Measurements from ENCODE around the gene SLC6A19. TPM values are rescaled to one million over a fixed set of nuclear protein-coding genes. Genes with fewer than 3 reads are reported as not detected.
"Not testable (repeated sequence)": the region's sequence is repeated elsewhere in the genome, so short reads cannot be mapped to it uniquely, and the experiment has no call there.

Gene SLC6A19
- total RNA-seq, 1 donor from 2014 or later = not detected

DNA sequence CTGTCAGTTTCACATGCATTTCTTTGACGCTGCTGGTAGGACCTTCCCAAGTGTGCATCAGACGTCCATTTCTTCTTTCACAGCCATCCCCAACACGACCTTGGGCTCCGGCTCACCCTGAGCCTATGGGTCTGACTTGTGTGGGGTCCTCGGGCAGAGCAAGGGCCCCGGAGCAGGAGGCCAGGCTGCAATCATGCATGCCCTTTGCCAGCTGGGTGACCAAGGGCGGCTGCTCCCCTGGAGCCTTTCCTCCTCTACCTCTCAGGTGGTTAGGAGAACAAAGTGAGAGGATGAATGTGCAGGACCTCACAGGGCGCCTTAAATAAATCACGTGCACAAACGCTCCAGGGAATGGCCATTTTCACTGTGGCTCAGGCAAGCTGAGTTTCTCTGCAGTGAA lies 60.2 kb downstream of the SLC6A19 start:
- DNase-seq (ENCODE audit: low read depth) = no peak

DNA sequence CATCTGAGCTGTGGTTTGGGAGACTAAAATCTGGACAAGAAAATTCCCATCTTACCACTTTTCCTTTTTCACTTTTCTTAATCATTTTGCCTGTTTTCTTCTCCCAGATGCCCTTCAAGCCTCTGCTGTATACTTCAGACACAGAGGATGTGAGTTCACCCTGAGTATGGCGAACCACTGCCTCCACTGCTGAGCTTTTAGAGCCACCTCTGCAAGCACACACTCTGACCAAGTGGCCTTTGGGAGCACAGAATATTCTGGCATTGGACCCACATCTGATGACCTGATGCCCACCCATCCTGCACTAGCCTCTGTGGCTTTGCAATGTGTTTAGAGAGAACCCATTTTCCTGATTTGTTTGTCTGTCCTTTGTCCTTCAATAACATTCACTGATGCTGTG lies 61.0 kb downstream of the SLC6A19 start:
- peak; percentile 28 for DNase-seq (ENCODE audit: low read depth)

GRCh38 chr5:1264211-1264610 lies 62.8 kb downstream of the SLC6A19 start:
- DNase-seq (ENCODE audit: low read depth) = no peak

- no peak for DNase-seq (ENCODE audit: low read depth)
Measured at GRCh38 chr5:1265026-1265425, 63.6 kb downstream of the SLC6A19 start.

DNA sequence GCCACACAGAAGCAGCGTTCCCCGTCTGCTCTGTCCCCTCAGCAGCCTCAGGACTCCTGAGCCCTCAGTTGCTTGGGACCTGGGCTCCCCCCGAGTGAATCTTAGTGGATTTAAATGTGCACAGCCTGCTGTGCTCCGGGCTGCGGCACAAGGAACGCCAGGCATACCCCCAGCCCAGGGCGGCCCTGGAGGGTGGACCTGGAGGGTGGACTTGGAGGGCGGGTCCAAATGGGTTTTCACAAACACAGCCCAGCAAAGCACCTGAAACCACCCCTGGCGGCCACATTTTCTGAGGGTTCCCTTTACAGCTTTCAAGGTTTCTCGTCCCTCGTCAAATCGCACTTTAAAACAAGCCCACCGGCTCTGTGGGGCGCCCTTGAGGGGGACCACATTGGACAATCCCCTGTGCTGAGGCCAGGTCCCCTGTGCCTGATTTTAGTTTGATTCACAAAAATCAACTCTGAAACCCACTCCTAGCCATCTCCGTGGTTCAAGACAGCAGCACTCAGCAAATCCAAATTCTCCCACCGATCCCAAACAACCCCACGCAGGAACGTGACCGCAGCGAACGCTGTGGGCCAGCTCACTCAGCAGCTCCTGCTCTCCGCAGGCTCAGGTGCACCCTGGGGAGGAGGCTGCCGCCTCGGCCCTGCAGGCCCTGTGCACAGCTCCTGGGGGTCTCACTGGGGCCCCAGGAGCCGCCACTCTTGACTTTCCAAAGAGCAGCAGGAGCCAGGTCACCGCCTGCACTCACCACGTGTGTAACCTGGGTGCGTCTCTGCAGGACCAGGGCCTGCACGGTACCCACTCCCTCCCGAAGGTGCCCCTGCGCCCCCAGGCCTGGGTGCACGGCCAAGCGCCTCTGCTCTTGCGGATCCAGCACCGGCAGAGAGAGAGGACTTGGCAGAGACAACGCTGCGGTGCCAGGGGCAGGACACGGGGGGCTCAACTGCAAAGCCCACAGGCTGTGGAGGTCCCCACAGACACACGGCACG lies 64.4 kb downstream of the SLC6A19 start:
- DNase-seq (ENCODE audit: low read depth) = no peak

- DNase-seq (ENCODE audit: low read depth) = no peak
Measured at GRCh38 chr5:1266791-1267190, 65.4 kb downstream of the SLC6A19 start.

GRCh38 chr5:1267464-1267863 lies 66.1 kb downstream of the SLC6A19 start:
- not testable (repeated sequence) for DNase-seq (ENCODE audit: low read depth)

DNA sequence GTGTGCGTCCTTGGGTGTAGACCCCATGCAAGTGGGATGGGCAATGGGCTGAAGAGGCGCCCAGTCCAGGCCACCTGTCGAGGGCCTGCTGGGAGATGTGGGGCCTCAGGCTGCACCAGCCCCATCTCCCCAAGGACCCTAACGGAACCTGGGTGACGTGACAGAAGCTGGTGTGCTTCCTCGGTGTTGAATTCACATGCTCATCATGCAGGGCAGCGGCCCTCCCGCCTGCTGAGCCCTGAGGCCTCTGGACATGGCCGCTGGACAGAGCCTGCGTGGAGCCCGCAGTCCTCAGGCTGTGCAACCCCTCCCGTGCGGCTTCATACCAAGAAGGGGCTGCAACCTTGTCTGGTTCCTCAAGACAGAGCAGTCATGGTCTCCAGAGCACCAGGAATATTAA lies 66.7 kb downstream of the SLC6A19 start:
- DNase-seq (ENCODE audit: low read depth) = no peak

- no peak for DNase-seq (ENCODE audit: low read depth)
Measured at GRCh38 chr5:1268666-1269065, 67.3 kb downstream of the SLC6A19 start.

DNA sequence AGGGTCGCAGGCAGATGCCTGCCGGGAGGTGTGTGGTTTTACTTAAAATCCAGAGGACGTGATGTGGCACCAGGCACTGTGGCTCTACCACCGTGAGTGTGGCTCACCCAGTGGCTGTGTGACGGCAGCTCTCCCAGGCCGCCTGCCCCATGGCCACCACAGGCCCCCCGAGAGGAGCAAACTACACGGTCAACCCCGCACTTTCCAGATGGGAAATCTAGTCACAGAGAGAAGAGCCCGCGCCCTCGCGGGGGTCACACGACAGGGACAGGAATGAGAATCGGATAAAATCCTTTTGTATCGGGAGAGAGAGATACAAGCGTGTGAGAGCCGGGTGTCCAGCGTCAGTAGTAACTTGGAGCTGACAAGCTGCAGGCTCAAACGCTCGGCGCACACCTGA lies 69.0 kb downstream of the SLC6A19 start:
- no peak for DNase-seq (ENCODE audit: low read depth)

- no peak for DNase-seq (ENCODE audit: low read depth)
Measured at GRCh38 chr5:1270933-1271914, 69.8 kb downstream of the SLC6A19 start.

DNA sequence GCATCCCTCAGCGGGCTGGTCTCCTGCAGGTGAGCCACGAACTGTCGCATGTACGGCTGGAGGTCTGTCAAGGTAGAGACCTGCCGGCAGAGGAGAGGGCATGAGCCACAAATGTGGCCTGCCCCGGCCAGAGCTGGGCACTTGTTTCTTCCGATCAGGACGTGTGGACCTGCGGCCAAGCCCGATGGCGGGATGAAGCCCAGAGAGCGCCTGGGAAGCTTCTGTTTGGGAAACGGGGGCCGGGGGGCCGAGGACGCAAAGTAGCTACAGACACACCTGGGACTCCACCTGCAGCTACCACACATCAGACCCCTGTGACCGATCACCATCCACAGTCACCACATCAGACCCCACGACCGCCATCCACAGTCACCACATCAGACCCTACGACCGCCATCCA lies 70.8 kb downstream of the SLC6A19 start:
- DNase-seq (ENCODE audit: low read depth) = no peak

DNA sequence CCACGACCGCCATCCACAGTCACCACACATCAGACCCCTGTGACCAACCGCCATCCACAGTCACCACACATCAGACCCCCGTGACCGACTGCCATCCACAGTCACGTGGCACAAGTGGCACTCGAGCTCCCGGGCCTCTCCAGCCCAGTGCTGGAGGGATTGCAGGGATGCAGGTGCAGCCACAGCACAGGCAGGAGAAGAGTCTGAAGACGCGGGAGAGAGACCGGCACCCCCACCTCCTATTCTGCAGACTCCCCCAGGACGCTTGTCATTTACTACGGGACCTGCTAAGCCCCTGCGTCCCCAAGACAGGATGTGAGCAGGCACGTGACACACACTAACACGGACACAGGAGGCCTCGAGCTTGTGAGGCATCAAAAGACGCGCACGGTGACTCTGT lies 72.3 kb downstream of the SLC6A19 start:
- DNase-seq (ENCODE audit: low read depth) = no peak

DNA sequence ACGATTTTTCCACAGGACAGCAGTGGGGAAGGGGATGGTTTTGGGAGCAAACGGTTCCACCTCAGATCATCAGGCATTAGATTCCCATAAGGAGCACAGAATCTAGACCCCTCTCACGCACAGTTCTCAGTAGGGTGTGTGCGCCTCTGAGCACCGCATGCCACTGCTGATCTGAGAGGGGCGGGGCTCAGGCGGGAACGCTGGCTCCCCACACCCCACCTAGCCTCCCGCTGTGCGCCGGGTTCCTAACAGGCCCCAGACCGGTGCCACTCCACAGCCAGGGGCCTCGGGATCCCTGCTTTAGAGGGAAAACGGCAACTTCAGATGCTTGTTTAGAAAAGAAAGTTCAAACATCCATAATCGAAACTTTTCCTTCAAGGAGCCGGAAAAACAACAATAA lies 73.1 kb downstream of the SLC6A19 start:
- no peak for DNase-seq (ENCODE audit: low read depth)

Other genes starting within 250 kb of the SLC6A19 start
- gene NKD2, start 192.8 kb upstream of the SLC6A19 start, total RNA-seq = not detected in 2 replicates
- gene SLC12A7, start 89.5 kb upstream of the SLC6A19 start, total RNA-seq = 38.0 and 77.2 TPM in 2 replicates
- not detected in 2 replicates for gene SLC6A18, start 23.8 kb downstream of the SLC6A19 start, total RNA-seq
- gene TERT, start 93.5 kb downstream of the SLC6A19 start, total RNA-seq = 165 and 184 TPM in 2 replicates
- gene CLPTM1L, start 143.5 kb downstream of the SLC6A19 start, total RNA-seq = 156 and 169 TPM in 2 replicates
- 0.16 TPM in 1 of 2 replicates, not detected in the other for gene SLC6A3, start 243.8 kb downstream of the SLC6A19 start, total RNA-seq